GM19099 (cell line): ENCODE results near the gene ZMIZ1.

ENCODE experiments used
- POLR2A ChIP-seq: IDR thresholded peaks from 3 replicates; pipeline ENCODE4 v1.6.1; 2011; ENCODE audit warnings: low read depth; ENCODE audit not compliant: insufficient read length; ENCODE audit errors: extremely low read depth

Gene ZMIZ1

GRCh38 chr10:79321951-79322350, 253.2 kb downstream of the ZMIZ1 start:
- TF ChIP-seq POLR2A = no peak

- no peak for TF ChIP-seq POLR2A
Observed at GRCh38 chr10:79322616-79323543, 254.1 kb downstream of the ZMIZ1 start.

- TF ChIP-seq POLR2A = no peak
Observed at GRCh38 chr10:79323602-79324001, 254.8 kb downstream of the ZMIZ1 start.

GRCh38 chr10:79324032-79324695, 255.4 kb downstream of the ZMIZ1 start:
- no peak for TF ChIP-seq POLR2A

GRCh38 chr10:79326361-79327089, 257.8 kb downstream of the ZMIZ1 start:
- TF ChIP-seq POLR2A = no peak

GRCh38 chr10:79327090-79327457, 258.3 kb downstream of the ZMIZ1 start:
- no peak for TF ChIP-seq POLR2A

GRCh38 chr10:79328147-79328701, 259.5 kb downstream of the ZMIZ1 start:
- TF ChIP-seq POLR2A = no peak

GRCh38 chr10:79328737-79329504, 260.2 kb downstream of the ZMIZ1 start:
- TF ChIP-seq POLR2A = no peak

GRCh38 chr10:79329529-79329928, 260.8 kb downstream of the ZMIZ1 start:
- no peak for TF ChIP-seq POLR2A

- no peak for TF ChIP-seq POLR2A
Observed at GRCh38 chr10:79331226-79331625, 262.5 kb downstream of the ZMIZ1 start.

- peak; percentile 44 for TF ChIP-seq POLR2A
Observed at GRCh38 chr10:79331709-79332108, 262.9 kb downstream of the ZMIZ1 start.

GRCh38 chr10:79333513-79333912, 264.7 kb downstream of the ZMIZ1 start:
- no peak for TF ChIP-seq POLR2A

- TF ChIP-seq POLR2A = no peak
Observed at GRCh38 chr10:79334573-79334972, 265.8 kb downstream of the ZMIZ1 start.

GRCh38 chr10:79335094-79335469, 266.3 kb downstream of the ZMIZ1 start:
- TF ChIP-seq POLR2A = no peak
